ENCODE measurements around the gene LGI2. TPM values are rescaled to one million over a fixed set of nuclear protein-coding genes. Genes with fewer than 3 reads are reported as not detected.
"Not testable (repeated sequence)": the region's sequence is repeated elsewhere in the genome, so short reads cannot be mapped to it uniquely, and the experiment has no call there.

Gene LGI2
- total RNA-seq, 2 experiments from 2014 or later: not detected

- Mint-ChIP-seq H3K9me3 (ENCODE audit: low read depth) (no peaks in the 10 kb centered on the region), H3K27ac (no peak overlapping the region), H3K4me1 (no peaks in the 10 kb centered on the region), H3K27me3 (peaks cover 6% of the 10 kb centered on the region), H3K36me3 (ENCODE audit: low read depth) (no peaks in the 10 kb centered on the region), H3K4me3 (no peak overlapping the region)
- intact Hi-C loops (cut with DNase I, micrococcal nuclease): no loop called here
- ChIA-PET CTCF (no interaction called here), POLR2A (no interaction called here)
- DNase-seq (no peak), ATAC-seq (no peak)
Observed at GRCh38 chr4:25063116-25063515, 32.4 kb upstream of the LGI2 start.

- no peaks in the 10 kb centered on the region for H3K36me3 Mint-ChIP-seq (ENCODE audit: low read depth)
- no peak overlapping the region for H3K4me3 Mint-ChIP-seq
- intact Hi-C loops (cut with DNase I, micrococcal nuclease): no loop called here
- DNase-seq (no peak), ATAC-seq (no peak)
- no peaks in the 10 kb centered on the region for H3K4me1 Mint-ChIP-seq
- ChIA-PET POLR2A (no interaction called here), CTCF (no interaction called here)
- no peak overlapping the region for H3K27ac Mint-ChIP-seq
- H3K9me3 Mint-ChIP-seq (ENCODE audit: low read depth): no peaks in the 10 kb centered on the region
- H3K27me3 Mint-ChIP-seq: peaks cover 4% of the 10 kb centered on the region
Observed at GRCh38 chr4:25062098-25062497, 31.4 kb upstream of the LGI2 start.

GRCh38 chr4:25061602-25062001 lies 30.9 kb upstream of the LGI2 start:
- DNase-seq (no peak), ATAC-seq (no peak)
- ChIA-PET CTCF (no interaction called here), POLR2A (no interaction called here)
- Mint-ChIP-seq H3K27ac (no peak overlapping the region), H3K9me3 (ENCODE audit: low read depth) (no peaks in the 10 kb centered on the region), H3K4me3 (no peak overlapping the region), H3K27me3 (peaks cover 5% of the 10 kb centered on the region), H3K4me1 (no peaks in the 10 kb centered on the region), H3K36me3 (ENCODE audit: low read depth) (no peaks in the 10 kb centered on the region)
- intact Hi-C loops (cut with DNase I, micrococcal nuclease): no loop called here

GRCh38 chr4:25060963-25061340 lies 30.2 kb upstream of the LGI2 start:
- ChIA-PET POLR2A (no interaction called here), CTCF (no interaction called here)
- ATAC-seq: no peak
- intact Hi-C loops (cut with DNase I, micrococcal nuclease): no loop called here
- Mint-ChIP-seq H3K4me1 (no peaks in the 10 kb centered on the region), H3K27me3 (peaks cover 5% of the 10 kb centered on the region), H3K27ac (no peak overlapping the region), H3K9me3 (ENCODE audit: low read depth) (no peaks in the 10 kb centered on the region), H3K4me3 (no peak overlapping the region), H3K36me3 (ENCODE audit: low read depth) (no peaks in the 10 kb centered on the region)
- DNase-seq: no peak

GRCh38 chr4:25060241-25060962 lies 29.7 kb upstream of the LGI2 start:
- Mint-ChIP-seq H3K36me3 (ENCODE audit: low read depth) (no peaks in the 10 kb centered on the region), H3K9me3 (ENCODE audit: low read depth) (no peaks in the 10 kb centered on the region), H3K27ac (no peak overlapping the region), H3K27me3 (peaks cover 5% of the 10 kb centered on the region), H3K4me1 (no peaks in the 10 kb centered on the region), H3K4me3 (no peak overlapping the region)
- ChIA-PET CTCF (no interaction called here), POLR2A (no interaction called here)
- DNase-seq (no peak), ATAC-seq (no peak)
- intact Hi-C loops (cut with DNase I, micrococcal nuclease): no loop called here

DNA sequence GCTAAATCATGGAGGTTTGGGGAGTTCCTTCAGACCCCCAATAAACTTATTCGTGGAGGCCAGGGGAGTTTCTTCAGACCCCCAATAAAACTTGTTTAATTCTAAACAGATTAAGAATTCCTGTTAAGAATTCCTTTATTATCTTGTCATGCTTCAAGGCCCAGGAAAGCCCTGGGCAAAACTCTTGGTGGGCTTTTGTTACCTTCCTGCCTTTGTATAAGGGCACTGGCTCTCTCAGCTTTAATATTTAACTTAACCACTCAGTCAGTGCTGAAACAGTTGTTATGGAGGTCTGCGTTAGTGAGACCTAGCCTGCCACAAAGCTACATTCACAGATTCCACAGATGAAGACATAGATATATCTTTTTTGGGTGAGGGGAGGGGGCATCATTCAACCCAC lies 29.0 kb upstream of the LGI2 start:
- POLR2A ChIA-PET: no interaction called here
- no peak for ATAC-seq
- H3K9me3 Mint-ChIP-seq (ENCODE audit: low read depth): no peaks in the 10 kb centered on the region

DNA sequence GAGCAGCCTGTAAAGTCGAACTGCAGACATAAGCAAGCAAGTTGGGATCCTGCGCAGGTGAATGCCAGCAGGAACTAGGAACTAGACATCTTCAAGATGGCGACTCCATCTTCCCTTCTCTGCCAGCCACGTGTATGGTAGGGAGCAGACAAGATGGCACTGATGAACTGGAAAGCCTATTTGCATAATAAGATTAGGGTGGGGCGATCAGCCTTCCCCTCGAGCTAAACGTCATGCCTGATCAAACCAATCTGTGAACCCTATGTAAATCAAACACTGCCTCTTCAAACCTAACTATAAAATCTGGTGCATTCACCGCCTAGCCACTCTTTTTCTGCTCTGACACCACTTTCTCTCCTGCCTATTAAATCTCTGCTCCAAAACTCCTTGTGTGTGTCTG lies 28.1 kb upstream of the LGI2 start:
- Mint-ChIP-seq H3K27ac (no peak overlapping the region), H3K4me3 (no peak overlapping the region), H3K36me3 (ENCODE audit: low read depth) (no peaks in the 10 kb centered on the region), H3K9me3 (ENCODE audit: low read depth) (no peaks in the 10 kb centered on the region), H3K27me3 (peaks cover 5% of the 10 kb centered on the region), H3K4me1 (no peaks in the 10 kb centered on the region)
- intact Hi-C loops (cut with DNase I, micrococcal nuclease): no loop called here
- CTCF ChIA-PET: no interaction called here
- ATAC-seq (no peak), DNase-seq (no peak)
- POLR2A ChIA-PET: no interaction called here

More for the DNA sequence above, 29.0 kb upstream of the LGI2 start:
- no peaks in the 10 kb centered on the region for H3K36me3 Mint-ChIP-seq (ENCODE audit: low read depth)
- peaks cover 5% of the 10 kb centered on the region for H3K27me3 Mint-ChIP-seq
- no peaks in the 10 kb centered on the region for H3K4me1 Mint-ChIP-seq
- DNase-seq: no peak
- no peak overlapping the region for H3K27ac Mint-ChIP-seq
- intact Hi-C loops (cut with DNase I, micrococcal nuclease): no loop called here
- CTCF ChIA-PET: no interaction called here
- H3K4me3 Mint-ChIP-seq: no peak overlapping the region

DNA sequence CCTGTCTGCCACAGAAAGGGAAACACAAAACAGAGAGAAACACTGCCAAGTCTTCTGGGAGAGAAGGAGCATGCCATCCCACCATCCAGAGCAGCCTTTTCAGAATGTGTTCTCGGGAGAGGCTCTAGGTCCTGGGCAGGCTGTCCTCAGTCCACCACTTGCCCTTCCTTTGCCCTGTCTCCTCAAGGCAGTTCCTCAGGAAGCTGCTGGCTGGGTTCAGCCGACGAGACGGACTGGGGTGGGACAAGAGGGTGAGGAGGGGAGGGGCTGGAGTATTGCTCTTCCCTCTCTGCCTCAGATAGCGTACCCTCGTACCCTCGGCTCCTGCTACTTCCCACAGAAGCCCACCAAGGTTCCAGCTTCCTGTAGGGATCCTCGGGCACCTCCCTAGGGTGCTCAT lies 26.6 kb upstream of the LGI2 start:
- H3K4me3 Mint-ChIP-seq: no peak overlapping the region
- H3K36me3 Mint-ChIP-seq (ENCODE audit: low read depth): no peaks in the 10 kb centered on the region
- ChIA-PET CTCF (no interaction called here), POLR2A (no interaction called here)
- H3K9me3 Mint-ChIP-seq (ENCODE audit: low read depth): no peaks in the 10 kb centered on the region
- DNase-seq (no peak), ATAC-seq (no peak)
- H3K27ac Mint-ChIP-seq: no peak overlapping the region
- H3K27me3 Mint-ChIP-seq: peaks cover 2% of the 10 kb centered on the region
- H3K4me1 Mint-ChIP-seq: no peaks in the 10 kb centered on the region
- intact Hi-C loops (cut with DNase I, micrococcal nuclease): no loop called here

DNA sequence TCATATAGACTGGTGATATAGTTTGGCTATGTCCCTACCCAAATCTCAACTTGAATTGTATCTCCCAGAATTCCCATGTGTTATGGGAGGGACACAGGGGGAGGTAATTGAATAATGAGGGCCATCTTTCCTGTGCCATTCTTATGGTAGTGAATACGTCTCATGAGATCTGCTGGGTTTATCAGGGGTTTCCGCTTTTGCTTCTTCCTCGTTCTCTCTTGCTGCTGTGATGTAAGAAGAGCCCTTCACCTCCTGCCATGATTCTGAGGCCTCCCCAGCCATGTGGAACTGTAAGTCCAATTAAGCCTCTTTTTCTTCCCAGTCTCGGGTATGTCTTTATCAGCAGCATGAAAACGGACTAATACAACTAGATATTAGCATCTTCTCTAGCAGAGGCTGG lies 21.3 kb upstream of the LGI2 start:
- H3K27ac Mint-ChIP-seq; intact Hi-C loops (cut with DNase I, micrococcal nuclease); ATAC-seq; H3K9me3 Mint-ChIP-seq (ENCODE audit: low read depth); H3K4me1 Mint-ChIP-seq; DNase-seq; POLR2A ChIA-PET; H3K4me3 Mint-ChIP-seq; H3K27me3 Mint-ChIP-seq; H3K36me3 Mint-ChIP-seq (ENCODE audit: low read depth): not testable (repeated sequence)
- CTCF ChIA-PET: interaction anchor here (0.6 kb wide), 1 partner anchor 303 kb away, joined by 3 read pairs; no protein-coding TSS in a partner anchor

- CTCF ChIA-PET: interaction anchor here (0.6 kb wide), 1 partner anchor 304 kb away, joined by 3 read pairs; no protein-coding TSS in a partner anchor
- no peaks in the 10 kb centered on the region for H3K27me3 Mint-ChIP-seq
Observed at GRCh38 chr4:25051534-25051933, 20.8 kb upstream of the LGI2 start.

DNA sequence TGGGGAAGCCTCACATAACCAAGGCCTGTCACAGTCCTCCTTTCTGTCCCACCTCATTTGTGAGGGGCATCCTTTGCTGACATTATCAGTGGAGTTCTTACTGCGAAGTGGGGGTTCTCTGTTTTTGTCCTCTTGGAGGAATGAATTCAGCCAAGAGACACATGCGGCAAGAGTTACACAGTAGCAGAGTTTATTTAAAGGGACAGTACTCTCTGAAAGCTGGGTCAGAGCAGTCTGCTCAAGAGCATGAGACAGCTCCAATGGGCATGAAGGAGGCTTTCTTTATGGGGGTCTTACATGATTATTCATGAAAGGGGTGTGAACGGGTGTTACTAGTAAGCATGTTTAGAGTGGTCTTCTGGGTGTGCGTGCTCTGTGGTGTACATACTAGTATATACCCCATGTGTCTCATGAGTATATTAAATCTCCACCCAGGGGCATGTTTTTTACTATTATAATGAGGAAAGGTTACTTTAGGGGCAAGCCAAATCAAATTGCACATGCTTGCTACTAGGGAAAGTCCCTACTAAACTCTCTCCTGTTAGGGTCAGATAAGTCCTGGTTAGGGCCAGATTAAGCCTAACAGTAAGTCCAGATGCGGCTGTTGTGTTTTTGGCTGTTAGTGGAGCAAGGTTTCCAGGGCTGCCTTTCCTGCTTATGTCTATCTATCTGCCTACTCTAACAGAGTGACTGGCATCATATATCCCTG lies 19.8 kb upstream of the LGI2 start:
- intact Hi-C loops (cut with DNase I, micrococcal nuclease): no loop called here
- no peaks in the 10 kb centered on the region for H3K36me3 Mint-ChIP-seq (ENCODE audit: low read depth)
- ATAC-seq (no peak), DNase-seq (no peak)
- no peak overlapping the region for H3K4me3 Mint-ChIP-seq
- H3K4me1 Mint-ChIP-seq: no peaks in the 10 kb centered on the region
- no peaks in the 10 kb centered on the region for H3K27me3 Mint-ChIP-seq
- no peaks in the 10 kb centered on the region for H3K9me3 Mint-ChIP-seq (ENCODE audit: low read depth)
- no peak overlapping the region for H3K27ac Mint-ChIP-seq
- CTCF ChIA-PET: no interaction called here
- POLR2A ChIA-PET: no interaction called here

More at GRCh38 chr4:25051534-25051933, 20.8 kb upstream of the LGI2 start:
- POLR2A ChIA-PET: no interaction called here
- Mint-ChIP-seq H3K27ac (no peak overlapping the region), H3K9me3 (ENCODE audit: low read depth) (no peaks in the 10 kb centered on the region), H3K36me3 (ENCODE audit: low read depth) (no peaks in the 10 kb centered on the region), H3K4me3 (no peak overlapping the region), H3K4me1 (no peaks in the 10 kb centered on the region)
- DNase-seq (no peak), ATAC-seq (no peak)
- intact Hi-C loops (cut with DNase I, micrococcal nuclease): no loop called here

- H3K27me3 Mint-ChIP-seq: peaks cover 15% of the 10 kb centered on the region
- no peak overlapping the region for H3K27ac Mint-ChIP-seq
- no peak overlapping the region for H3K4me3 Mint-ChIP-seq
- ATAC-seq (no peak), DNase-seq (no peak)
- intact Hi-C loops (cut with DNase I, micrococcal nuclease): no loop called here
- H3K4me1 Mint-ChIP-seq: no peaks in the 10 kb centered on the region
- no peaks in the 10 kb centered on the region for H3K9me3 Mint-ChIP-seq (ENCODE audit: low read depth)
- no peaks in the 10 kb centered on the region for H3K36me3 Mint-ChIP-seq (ENCODE audit: low read depth)
- CTCF ChIA-PET: interaction anchor here (0.6 to 3.2 kb wide), 2 partner anchors 63 to 149 kb away, joined by 3 to 14 read pairs; no protein-coding TSS in a partner anchor
- POLR2A ChIA-PET: no interaction called here
Observed at GRCh38 chr4:25043548-25043947, 12.8 kb upstream of the LGI2 start.
